Activated CD4-positive, alpha-beta T cell treated with anti-CD3 and anti-CD28 coated beads, Interleukin-2, amount 50 U/mL, for 48 hours (primary cell): ENCODE data around the gene KRTAP5-4.
"Not testable (repeated sequence)": the region's sequence is repeated elsewhere in the genome, so short reads cannot be mapped to it uniquely, and the experiment has no call there.

ENCODE experiments used
- DNase-seq, 2 experiments: peaks; one replicate each; pipeline ENCODE4 v3.0.0-alpha.2; 2020

KRTAP5-4 gene, protein sequence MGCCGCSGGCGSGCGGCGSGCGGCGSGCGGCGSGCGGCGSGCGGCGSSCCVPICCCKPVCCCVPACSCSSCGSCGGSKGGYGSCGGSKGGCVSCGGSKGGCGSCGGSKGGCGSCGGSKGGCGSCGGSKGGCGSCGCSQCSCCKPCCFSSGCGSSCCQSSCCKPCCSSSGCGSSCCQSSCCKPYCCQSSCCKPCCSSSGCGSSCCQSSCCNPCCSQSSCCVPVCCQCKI

GRCh38 chr11:1622086-1622485 is at the start of gene KRTAP5-4:
Gene KRTAP5-4, minus strand, starts transcription at chr11:1622138. Its CDS starts 45 bp downstream, at chr11:1622093.
- no peak for DNase-seq

GRCh38 chr11:1671658-1672057 is 49.7 kb upstream of the KRTAP5-4 start:
- DNase-seq = no peak

GRCh38 chr11:1670905-1671371 is 49.0 kb upstream of the KRTAP5-4 start:
- DNase-seq = no peak

DNA sequence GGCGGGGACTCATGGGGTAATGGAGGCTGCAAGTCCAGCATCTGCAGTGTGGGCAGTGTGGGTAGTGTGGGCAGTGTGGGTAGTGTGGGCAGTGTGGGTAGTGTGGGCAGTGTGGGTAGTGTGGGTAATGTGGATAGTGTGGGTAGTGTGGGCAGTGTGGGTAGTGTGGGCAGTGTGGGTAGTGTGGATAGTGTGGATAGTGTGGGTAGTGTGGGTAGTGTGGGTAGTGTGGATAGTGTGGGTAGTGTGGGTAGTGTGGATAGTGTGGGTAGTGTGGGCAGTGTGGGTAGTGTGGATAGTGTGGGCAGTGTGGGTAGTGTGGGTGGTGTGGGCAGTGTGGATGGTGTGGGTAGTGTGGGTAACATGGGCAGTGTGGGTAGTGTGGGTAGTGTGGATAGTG is 48.5 kb upstream of the KRTAP5-4 start:
- DNase-seq = not testable (repeated sequence)

DNA sequence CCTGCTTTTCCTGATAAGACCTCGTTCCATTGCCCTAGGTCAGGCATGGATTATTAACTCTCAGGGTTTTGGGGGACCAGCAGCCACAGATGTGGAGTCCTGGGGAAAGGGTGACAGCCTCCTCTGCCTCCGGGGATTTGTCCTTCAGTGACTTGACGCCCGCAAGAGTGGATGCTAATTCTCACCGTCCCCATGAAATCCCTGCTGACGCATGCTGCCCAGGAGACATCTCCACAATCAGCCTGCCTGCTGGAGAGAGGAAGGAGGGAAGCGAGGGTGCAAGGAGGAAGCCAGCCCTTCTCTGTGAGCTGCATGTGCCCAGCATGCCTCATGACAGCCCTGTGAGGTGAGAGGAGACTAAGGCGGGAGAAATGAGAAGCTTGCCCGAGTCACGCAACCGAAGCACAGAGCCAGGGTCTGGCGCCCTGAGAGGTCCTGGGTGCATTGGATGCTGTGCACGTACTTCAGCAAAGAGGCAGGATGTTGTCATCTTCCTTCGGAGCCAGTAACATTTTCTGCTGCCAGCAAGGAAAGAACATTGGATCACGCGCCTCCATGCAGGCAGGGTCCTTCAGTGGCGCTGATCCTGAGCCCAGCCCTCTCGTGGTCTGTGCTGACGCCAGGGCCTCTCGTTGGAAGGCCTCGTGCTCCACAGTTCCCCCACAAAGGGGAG is 47.7 kb upstream of the KRTAP5-4 start:
- DNase-seq = no peak

DNA sequence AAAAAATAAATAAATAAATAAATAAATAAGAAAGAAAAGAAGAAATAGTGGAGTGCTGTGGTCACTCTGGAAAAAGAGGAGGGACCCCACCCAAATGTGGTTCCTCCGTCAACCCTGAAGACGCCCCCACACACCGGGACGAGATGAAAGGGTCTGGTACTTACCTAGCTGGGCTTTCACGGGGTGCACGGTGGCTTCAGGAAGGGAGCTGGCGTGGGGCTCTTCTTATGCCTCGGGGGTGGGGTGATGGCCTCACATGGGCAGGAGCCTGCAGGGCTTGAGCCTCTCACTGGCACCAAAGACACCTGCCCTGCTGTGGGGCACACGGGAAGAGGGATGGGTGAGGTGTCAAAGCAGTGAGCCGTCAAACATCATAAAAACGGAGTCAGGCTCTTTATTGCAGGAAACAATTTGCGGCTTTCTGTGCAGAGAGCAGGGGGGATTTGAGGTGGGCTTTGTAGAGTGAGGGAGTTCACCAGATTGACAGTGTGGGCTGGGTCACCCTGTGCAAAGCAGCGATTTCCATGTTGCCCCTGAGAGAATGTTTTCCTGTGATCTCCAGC is 47.1 kb upstream of the KRTAP5-4 start:
- DNase-seq = no peak

DNA sequence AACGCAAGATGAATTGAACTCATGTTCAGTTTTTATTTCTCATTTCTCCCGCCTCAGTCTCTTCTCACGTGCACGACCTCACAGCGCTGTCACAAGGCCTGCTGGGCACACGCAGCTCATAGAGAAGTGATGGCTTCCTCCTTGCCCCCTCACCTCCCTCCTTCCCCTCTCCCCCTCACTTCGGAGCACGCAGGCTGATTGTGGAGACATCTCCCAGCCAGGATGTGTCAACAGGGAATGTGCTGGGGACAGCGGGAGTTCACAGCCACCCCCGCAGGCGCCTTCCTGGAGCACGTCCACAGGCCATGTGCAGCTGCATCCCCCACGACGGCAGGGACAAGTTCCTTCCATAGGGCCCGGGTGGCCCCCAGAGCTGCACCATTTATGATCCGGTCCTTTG is 46.0 kb upstream of the KRTAP5-4 start:
- DNase-seq = no peak

DNA sequence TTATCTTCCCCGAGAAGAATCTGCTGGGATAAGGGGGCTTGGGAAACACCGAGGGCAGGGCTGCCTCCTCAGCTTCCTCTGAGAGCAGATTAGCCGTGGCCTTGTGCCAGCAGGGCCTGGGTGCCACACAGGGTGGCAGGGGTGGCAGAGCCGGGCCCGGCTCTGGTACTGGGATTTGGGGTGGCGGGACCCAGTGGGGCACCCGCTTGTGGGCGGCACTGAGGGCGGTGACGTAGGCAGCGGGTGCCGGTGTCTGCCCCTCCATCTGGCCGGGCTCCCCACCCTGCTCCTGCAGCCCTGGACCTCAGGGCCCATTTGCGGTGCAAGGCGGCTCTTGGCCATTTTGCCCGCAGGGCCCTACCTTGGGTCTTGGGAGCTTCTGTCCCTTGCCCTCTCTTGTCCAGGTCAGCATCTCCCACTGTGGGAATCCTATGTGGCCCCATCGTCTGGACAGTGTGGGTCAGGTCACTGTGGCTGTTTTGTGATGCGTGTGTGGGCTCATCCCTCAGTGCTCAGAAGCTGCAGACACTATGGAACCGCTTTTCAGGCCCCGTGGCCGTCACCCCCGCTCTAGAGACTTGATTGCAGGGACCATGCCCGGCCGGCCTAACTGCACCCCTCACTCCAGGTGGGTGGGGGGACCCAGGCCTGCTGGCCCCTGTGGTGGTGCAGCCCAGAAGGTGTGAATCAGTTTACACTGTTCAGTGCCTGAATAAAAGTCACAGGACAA is 45.3 kb upstream of the KRTAP5-4 start:
- no peak for DNase-seq

- no peak for DNase-seq
Measured at GRCh38 chr11:1665313-1665712, 43.4 kb upstream of the KRTAP5-4 start.

- DNase-seq = not testable (repeated sequence)
Measured at GRCh38 chr11:1662699-1663283, 40.9 kb upstream of the KRTAP5-4 start.

GRCh38 chr11:1661454-1662269 is 39.7 kb upstream of the KRTAP5-4 start:
- DNase-seq = not testable (repeated sequence)

GRCh38 chr11:1660111-1660867 is 38.4 kb upstream of the KRTAP5-4 start:
- DNase-seq = no peak

DNA sequence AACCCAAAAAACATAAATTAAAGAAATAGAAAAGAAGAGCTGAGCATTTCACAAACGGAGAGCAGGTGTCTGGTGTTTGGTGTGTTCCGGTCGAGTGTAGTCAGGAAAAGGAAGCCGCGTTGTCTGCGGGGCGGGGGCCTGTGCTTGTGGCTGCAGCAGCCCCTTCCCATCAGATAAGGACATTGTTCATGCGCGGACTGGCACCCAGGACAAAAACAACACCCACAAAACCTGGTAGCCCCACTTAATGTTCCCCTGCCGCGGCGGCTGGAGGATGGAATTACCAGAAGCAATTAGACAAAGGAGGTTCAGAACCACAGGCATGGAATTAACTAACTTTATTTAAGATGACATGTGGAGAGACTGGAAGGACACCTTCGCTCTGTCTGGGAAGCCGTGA is 37.6 kb upstream of the KRTAP5-4 start:
- no peak for DNase-seq

DNA sequence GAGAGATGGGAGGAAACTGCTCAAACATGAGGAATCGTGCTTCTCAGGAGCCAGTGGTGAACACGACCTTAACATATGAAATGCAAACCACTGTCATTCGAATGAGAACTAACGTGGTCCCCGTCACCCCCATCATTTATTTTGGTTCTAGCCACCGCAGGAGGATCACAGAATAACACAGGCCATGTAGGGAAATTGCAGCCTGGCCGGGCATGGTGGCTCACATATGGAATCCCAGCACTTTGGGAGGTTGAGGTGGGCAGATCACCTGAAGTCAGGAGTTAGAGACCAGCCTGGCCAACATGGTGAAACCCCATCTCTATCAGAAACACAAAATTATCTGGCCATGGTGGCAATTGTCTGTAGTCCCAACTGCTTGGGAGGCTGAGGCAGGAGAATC is 34.7 kb upstream of the KRTAP5-4 start:
- no peak for DNase-seq

GRCh38 chr11:1656061-1656441 is 34.1 kb upstream of the KRTAP5-4 start:
- no peak for DNase-seq

GRCh38 chr11:1655168-1656060 is 33.5 kb upstream of the KRTAP5-4 start:
- DNase-seq = no peak

DNA sequence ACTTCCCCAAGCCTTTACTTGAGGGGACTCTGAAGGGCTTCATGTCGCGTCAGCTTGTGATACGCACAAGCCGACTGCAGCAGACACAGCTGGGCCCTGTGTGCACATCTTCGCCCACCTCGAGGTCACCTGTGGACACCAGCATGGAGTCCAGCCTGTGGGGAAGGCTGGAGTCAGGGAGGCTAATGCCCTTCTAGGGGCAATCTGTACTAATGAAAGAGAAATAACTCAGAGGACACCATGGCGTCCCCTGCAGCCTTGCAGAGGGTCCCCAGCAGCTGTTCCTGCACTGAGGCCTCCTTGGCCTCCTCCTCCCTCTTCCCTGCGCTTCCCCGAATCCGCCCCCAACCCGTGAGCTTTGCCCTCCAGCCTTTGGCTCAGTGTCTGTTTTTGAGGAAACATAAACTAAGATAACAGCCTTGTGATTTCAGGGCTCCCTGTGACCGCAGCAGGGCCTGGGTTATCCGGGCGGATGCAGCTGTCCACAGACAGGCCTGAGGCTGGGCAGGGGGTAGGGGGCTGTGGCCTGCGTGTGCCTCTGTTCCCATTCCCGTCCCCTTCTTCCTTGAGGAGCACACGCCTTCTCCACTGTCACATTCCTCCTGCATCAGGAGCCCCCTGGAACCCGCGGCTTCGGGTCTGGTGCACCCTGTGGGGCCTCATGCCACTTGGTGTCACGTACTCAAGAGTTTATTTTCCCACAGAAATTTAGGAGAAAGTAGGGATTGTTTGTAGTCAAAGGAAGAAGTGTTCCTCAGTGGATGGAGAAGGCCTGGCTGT is 32.6 kb upstream of the KRTAP5-4 start:
- no peak for DNase-seq

GRCh38 chr11:1653541-1654387 is 31.8 kb upstream of the KRTAP5-4 start:
- DNase-seq = no peak
